ENCODE results near the gene UQCC2.

UQCC2 gene

GRCh38 chr6:33725891-33726673 is 14.6 kb upstream of the UQCC2 start:
- no peak for DNase-seq (ENCODE audit: low read depth in 2 of 2)

- no peak for DNase-seq (ENCODE audit: low read depth in 2 of 2)
Measured at GRCh38 chr6:33725222-33725621, 13.7 kb upstream of the UQCC2 start.

GRCh38 chr6:33724102-33725023 is 12.9 kb upstream of the UQCC2 start:
- DNase-seq (ENCODE audit: low read depth in 2 of 2) = no peak

GRCh38 chr6:33723371-33724085 is 12.0 kb upstream of the UQCC2 start:
- no peak for DNase-seq (ENCODE audit: low read depth in 2 of 2)

GRCh38 chr6:33722103-33722623 is 10.7 kb upstream of the UQCC2 start:
- no peak for DNase-seq (ENCODE audit: low read depth in 2 of 2)

GRCh38 chr6:33721508-33721907 is 10.0 kb upstream of the UQCC2 start:
- no peak for DNase-seq (ENCODE audit: low read depth in 2 of 2)

- no peak for DNase-seq (ENCODE audit: low read depth in 2 of 2)
Measured at GRCh38 chr6:33720998-33721397, 9.5 kb upstream of the UQCC2 start.

- no peak for DNase-seq (ENCODE audit: low read depth in 2 of 2)
Measured at GRCh38 chr6:33719326-33719987, 8.0 kb upstream of the UQCC2 start.

- no peak for DNase-seq (ENCODE audit: low read depth in 2 of 2)
Measured at GRCh38 chr6:33718713-33719112, 7.2 kb upstream of the UQCC2 start.

- DNase-seq (ENCODE audit: low read depth in 2 of 2) = no peak
Measured at GRCh38 chr6:33717934-33718455, 6.5 kb upstream of the UQCC2 start.

GRCh38 chr6:33716890-33717632 is 5.6 kb upstream of the UQCC2 start:
- DNase-seq (ENCODE audit: low read depth in 2 of 2) = no peak

GRCh38 chr6:33716379-33716778 is 4.9 kb upstream of the UQCC2 start:
- DNase-seq (ENCODE audit: low read depth in 2 of 2) = no peak

- no peak for DNase-seq (ENCODE audit: low read depth in 2 of 2)
Measured at GRCh38 chr6:33714385-33715040, 3.0 kb upstream of the UQCC2 start.

GRCh38 chr6:33713786-33714185 is 2.3 kb upstream of the UQCC2 start:
- DNase-seq (ENCODE audit: low read depth in 2 of 2) = no peak

- DNase-seq (ENCODE audit: low read depth in 2 of 2) = no peak
Measured at GRCh38 chr6:33712914-33713313, 1.4 kb upstream of the UQCC2 start.

GRCh38 chr6:33710296-33711121 is 991 bp downstream of the UQCC2 start:
- no peak for DNase-seq (ENCODE audit: low read depth in 2 of 2)

- no peak for DNase-seq (ENCODE audit: low read depth in 2 of 2)
Measured at GRCh38 chr6:33709605-33710295, 1.8 kb downstream of the UQCC2 start.

GRCh38 chr6:33708516-33709204 is 2.8 kb downstream of the UQCC2 start:
- no peak for DNase-seq (ENCODE audit: low read depth in 2 of 2)
